Measurements from ENCODE around the gene CDH23. TPM values are rescaled to one million over a fixed set of nuclear protein-coding genes. Genes with fewer than 3 reads are reported as not detected.

The CDH23 gene
- total RNA-seq, 2 donors from 2014 or later: 3.9 to 74.8 TPM

- intact Hi-C loops (cut with DNase I): no loop called here
- H3K4me1 ChIP-seq (replicated peaks): no peaks in the 10 kb centered on the region
- TF ChIP-seq, protein P1, sequence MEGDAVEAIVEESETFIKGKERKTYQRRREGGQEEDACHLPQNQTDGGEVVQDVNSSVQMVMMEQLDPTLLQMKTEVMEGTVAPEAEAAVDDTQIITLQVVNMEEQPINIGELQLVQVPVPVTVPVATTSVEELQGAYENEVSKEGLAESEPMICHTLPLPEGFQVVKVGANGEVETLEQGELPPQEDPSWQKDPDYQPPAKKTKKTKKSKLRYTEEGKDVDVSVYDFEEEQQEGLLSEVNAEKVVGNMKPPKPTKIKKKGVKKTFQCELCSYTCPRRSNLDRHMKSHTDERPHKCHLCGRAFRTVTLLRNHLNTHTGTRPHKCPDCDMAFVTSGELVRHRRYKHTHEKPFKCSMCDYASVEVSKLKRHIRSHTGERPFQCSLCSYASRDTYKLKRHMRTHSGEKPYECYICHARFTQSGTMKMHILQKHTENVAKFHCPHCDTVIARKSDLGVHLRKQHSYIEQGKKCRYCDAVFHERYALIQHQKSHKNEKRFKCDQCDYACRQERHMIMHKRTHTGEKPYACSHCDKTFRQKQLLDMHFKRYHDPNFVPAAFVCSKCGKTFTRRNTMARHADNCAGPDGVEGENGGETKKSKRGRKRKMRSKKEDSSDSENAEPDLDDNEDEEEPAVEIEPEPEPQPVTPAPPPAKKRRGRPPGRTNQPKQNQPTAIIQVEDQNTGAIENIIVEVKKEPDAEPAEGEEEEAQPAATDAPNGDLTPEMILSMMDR (IDR thresholded peaks at IDR 0.05): no peak
- TF ChIP-seq POLR2AphosphoS5 (IDR thresholded peaks at IDR 0.05) (no peak), POLR2A (IDR thresholded peaks at IDR 0.05) (no peak)
- no peaks in the 10 kb centered on the region for H3K27me3 ChIP-seq (replicated peaks; ENCODE audit: insufficient read depth)
- no peaks in the 10 kb centered on the region for H3K9me3 ChIP-seq
- DNase-seq (ENCODE audit: low spot score): no peak
- 69% methylated on average over 7 of the region's 7 CpGs for WGBS
- H3K4me3 ChIP-seq: no peak overlapping the region
- H3K27ac ChIP-seq: no peak overlapping the region
- no peaks in the 10 kb centered on the region for H3K36me3 ChIP-seq
Measured at GRCh38 chr10:71697938-71698709, 301.4 kb downstream of the CDH23 start.

GRCh38 chr10:71698737-71699136 is 302.0 kb downstream of the CDH23 start:
- no peak overlapping the region for H3K4me3 ChIP-seq
- H3K27me3 ChIP-seq (replicated peaks; ENCODE audit: insufficient read depth): no peaks in the 10 kb centered on the region
- 87% methylated on average over 5 of the region's 5 CpGs for WGBS
- no peaks in the 10 kb centered on the region for H3K4me1 ChIP-seq (replicated peaks)
- H3K27ac ChIP-seq: no peak overlapping the region
- no peaks in the 10 kb centered on the region for H3K9me3 ChIP-seq
- H3K36me3 ChIP-seq: no peaks in the 10 kb centered on the region
- DNase-seq (ENCODE audit: low spot score): no peak
- intact Hi-C loops (cut with DNase I): no loop called here
- TF ChIP-seq POLR2A (IDR thresholded peaks at IDR 0.05): no peak

- 81% methylated on average over 11 of the region's 11 CpGs for WGBS
- H3K9me3 ChIP-seq: no peaks in the 10 kb centered on the region
- no peak overlapping the region for H3K27ac ChIP-seq
- DNase-seq (ENCODE audit: low spot score): no peak
- TF ChIP-seq POLR2AphosphoS5 (IDR thresholded peaks at IDR 0.05) (no peak), POLR2A (IDR thresholded peaks at IDR 0.05) (no peak)
- TF ChIP-seq, protein P1 (IDR thresholded peaks at IDR 0.05): no peak
- intact Hi-C loops (cut with DNase I): no loop called here
- H3K27me3 ChIP-seq (replicated peaks; ENCODE audit: insufficient read depth): no peaks in the 10 kb centered on the region
- H3K4me3 ChIP-seq: no peak overlapping the region
- H3K4me1 ChIP-seq (replicated peaks): no peaks in the 10 kb centered on the region
- H3K36me3 ChIP-seq: no peaks in the 10 kb centered on the region
Measured at GRCh38 chr10:71700731-71701368, 304.1 kb downstream of the CDH23 start.

GRCh38 chr10:71701496-71702132 is 304.9 kb downstream of the CDH23 start:
- H3K27me3 ChIP-seq (replicated peaks; ENCODE audit: insufficient read depth): no peaks in the 10 kb centered on the region
- TF ChIP-seq, protein P1 (IDR thresholded peaks at IDR 0.05): no peak
- TF ChIP-seq POLR2AphosphoS5 (IDR thresholded peaks at IDR 0.05) (no peak), POLR2A (IDR thresholded peaks at IDR 0.05) (no peak)
- H3K4me3 ChIP-seq: no peak overlapping the region
- WGBS: 83% methylated on average over 11 of the region's 11 CpGs
- no peak overlapping the region for H3K27ac ChIP-seq
- H3K9me3 ChIP-seq: no peaks in the 10 kb centered on the region
- H3K36me3 ChIP-seq: no peaks in the 10 kb centered on the region
- intact Hi-C loops (cut with DNase I): no loop called here
- DNase-seq (ENCODE audit: low spot score): no peak
- H3K4me1 ChIP-seq (replicated peaks): no peaks in the 10 kb centered on the region

GRCh38 chr10:71703577-71703976 is 306.9 kb downstream of the CDH23 start:
- WGBS: 92% methylated on average over 11 of the region's 11 CpGs
- intact Hi-C loops (cut with DNase I): no loop called here
- TF ChIP-seq, protein P1 (IDR thresholded peaks at IDR 0.05): no peak
- TF ChIP-seq POLR2A (IDR thresholded peaks at IDR 0.05) (no peak), POLR2AphosphoS5 (IDR thresholded peaks at IDR 0.05) (no peak)

More at GRCh38 chr10:71703577-71703976, 306.9 kb downstream of the CDH23 start:
- Histone ChIP-seq H3K9me3 (no peaks in the 10 kb centered on the region), H3K36me3 (no peaks in the 10 kb centered on the region), H3K27ac (no peak overlapping the region), H3K4me1 (replicated peaks) (no peaks in the 10 kb centered on the region), H3K27me3 (replicated peaks; ENCODE audit: insufficient read depth) (no peaks in the 10 kb centered on the region), H3K4me3 (no peak overlapping the region)
- no peak for DNase-seq (ENCODE audit: low spot score)
